Measurements from ENCODE around the gene IFT172. TPM values are rescaled to one million over a fixed set of nuclear protein-coding genes. Genes with fewer than 3 reads are reported as not detected.

IFT172 gene
- total and polyA plus RNA-seq, 2 of the 4 experiments (the other 2 are of a cell fraction), result 18.8 to 25.5 TPM

GRCh38 chr2:27495840-27496356 is 6.4 kb upstream of the IFT172 start:
- Histone ChIP-seq H3K9me3 (ENCODE audit: control insufficient read depth, insufficient read depth, low read length) (no peaks in the 10 kb centered on the region), H3K4me3 (ENCODE audit: insufficient read depth, low read depth, low read length) (no peak overlapping the region), H3K4me1 (ENCODE audit: control insufficient read depth, insufficient read depth, low read length) (peaks cover 5% of the 10 kb centered on the region), H4K5ac (ENCODE audit: low read depth, low read length) (no peak overlapping the region), H4K20me1 (ENCODE audit: insufficient read depth, low read length) (no peaks in the 10 kb centered on the region), H2BK20ac (ENCODE audit: low read depth, low read length) (no peak overlapping the region), H3K79me1 (ENCODE audit: low read depth in 1 of 2, low read length in 2 of 2) (peaks cover 0 to 11% of the 10 kb centered on the region in 2 experiments; a peak in 2 of 4 replicates), H2BK120ac (ENCODE audit: low read depth, low read length) (no peak overlapping the region; the same call in 1 of the 2 replicates), H3K36me3 (ENCODE audit: control insufficient read depth, insufficient read depth, low read length) (0 out of 2 replicates have a peak, but pooled peaks cover 3% of the 10 kb centered on the region), H3K9me1 (ENCODE audit: insufficient read depth, low read length) (peaks cover 18% of the 10 kb centered on the region), H3K4me2 (ENCODE audit: low read depth, low read length) (no peak overlapping the region), H2BK5ac (ENCODE audit: low read depth, low read length, poor library complexity, severe bottlenecking) (no peak overlapping the region), H3K27ac (ENCODE audit: insufficient read depth, low read length) (no peak overlapping the region), H3K23ac (ENCODE audit: low read depth, low read length) (no peak overlapping the region; the same call in 1 of the 2 replicates), H3K9ac (ENCODE audit: low read depth, low read length) (no peak overlapping the region), H4K91ac (ENCODE audit: insufficient read depth, low read depth, low read length) (no peak overlapping the region), H2AK5ac (ENCODE audit: low read depth, low read length) (no peak overlapping the region), H3K27me3 (ENCODE audit: control insufficient read depth, insufficient read depth, low read length) (peaks cover 2% of the 10 kb centered on the region; the same call in 1 of the 2 replicates), H3K56ac (ENCODE audit: extremely low read depth, insufficient read depth, low read length) (no peak overlapping the region), H2BK15ac (ENCODE audit: low read depth, low read length) (no peak overlapping the region; the same call in 2 of the 3 replicates), H2AK9ac (replicated peaks; ENCODE audit: low read depth, low read length, poor library complexity) (no peak overlapping the region), H2AFZ (replicated peaks; ENCODE audit: low read length, poor library complexity) (no peak overlapping the region), H3K14ac (replicated peaks; ENCODE audit: low read depth, low read length) (no peak overlapping the region), H3K18ac (ENCODE audit: low read depth, low read length) (no peak overlapping the region), H3K4ac (ENCODE audit: low read depth, low read length) (no peak overlapping the region), H4K8ac (ENCODE audit: low read depth in 2 of 2, low read length in 2 of 2) (no peak overlapping the region; a peak in 1 of 4 replicates)
- no peak for TF ChIP-seq MXI1 (IDR thresholded peaks at IDR 0.05; ENCODE audit: borderline replicate concordance, low read depth, low read length)
- no peak for TF ChIP-seq FOS (IDR thresholded peaks at IDR 0.05; ENCODE audit: low read depth, low read length)
- TF ChIP-seq CHD1 (IDR thresholded peaks at IDR 0.05; ENCODE audit: low read depth, low read length), result no peak
- in situ Hi-C loops (cut with MboI; ENCODE audit: low sequenced_read_pairs) (no loop called here), dilution Hi-C loops (cut with HindIII; ENCODE audit: low sequenced_read_pairs, unreplicated experiment) (no loop called here), intact Hi-C loops (cut with micrococcal nuclease) (no loop called here)
- no peak for DNase-seq
- ChIA-PET CTCF (no interaction called here), POLR2A (ENCODE audit: unreplicated experiment) (interaction anchor here (0.5 kb wide), 1 partner anchor 70 kb away, joined by 5 read pairs; no protein-coding TSS in a partner anchor)
- WGBS, 2 experiments (ENCODE audit: extremely low coverage in 2 of 2, insufficient read length in 1 of 2), result no CpG with 5 or more reads among the region's 4 CpGs
- no TSS peak for BruUV-seq (replicated peaks)
- ATAC-seq (ENCODE audit: low read depth), result no peak
